HUES6 (cell line): ENCODE measurements around the gene ALX4.

ENCODE experiments used
- H3K27ac ChIP-seq: 2 replicates; pipeline ENCODE4 v1.7.0; 2013; ENCODE audit warnings: low read depth, mild to moderate bottlenecking, low read length, inconsistent platforms
- H3K27me3 ChIP-seq: 2 replicates; pipeline ENCODE4 v1.6.1; 2013; ENCODE audit warnings: low read length; ENCODE audit not compliant: control insufficient read depth, insufficient read depth
- H3K36me3 ChIP-seq: 2 replicates; pipeline ENCODE4 v1.6.1; 2013; ENCODE audit warnings: low read length; ENCODE audit not compliant: control insufficient read depth, insufficient read depth
- H3K4me1 ChIP-seq: 2 replicates; pipeline ENCODE4 v1.6.1; 2013; ENCODE audit warnings: low read length; ENCODE audit not compliant: control insufficient read depth, insufficient read depth
- H3K4me3 ChIP-seq: 2 replicates; pipeline ENCODE4 v1.5.1; 2013; ENCODE audit warnings: low read depth, low read length
- H3K9ac ChIP-seq: one replicate; pipeline ENCODE4 v1.6.1; 2013; ENCODE audit warnings: mild to moderate bottlenecking, low read length
- H3K9me3 ChIP-seq: 2 replicates; pipeline ENCODE4 v1.6.1; 2013; ENCODE audit warnings: low read depth, low read length; ENCODE audit not compliant: control insufficient read depth, insufficient read depth

The ALX4 gene

GRCh38 chr11:44266056-44266780 lies 43.7 kb downstream of the ALX4 start:
- Histone ChIP-seq H3K9me3 (no peaks in the 10 kb centered on the region), H3K9ac (no peak overlapping the region), H3K36me3 (no peaks in the 10 kb centered on the region), H3K27me3 (no peaks in the 10 kb centered on the region; the same call in 1 of the 2 replicates), H3K4me1 (no peaks in the 10 kb centered on the region), H3K4me3 (no peak overlapping the region), H3K27ac (no peak overlapping the region)

DNA sequence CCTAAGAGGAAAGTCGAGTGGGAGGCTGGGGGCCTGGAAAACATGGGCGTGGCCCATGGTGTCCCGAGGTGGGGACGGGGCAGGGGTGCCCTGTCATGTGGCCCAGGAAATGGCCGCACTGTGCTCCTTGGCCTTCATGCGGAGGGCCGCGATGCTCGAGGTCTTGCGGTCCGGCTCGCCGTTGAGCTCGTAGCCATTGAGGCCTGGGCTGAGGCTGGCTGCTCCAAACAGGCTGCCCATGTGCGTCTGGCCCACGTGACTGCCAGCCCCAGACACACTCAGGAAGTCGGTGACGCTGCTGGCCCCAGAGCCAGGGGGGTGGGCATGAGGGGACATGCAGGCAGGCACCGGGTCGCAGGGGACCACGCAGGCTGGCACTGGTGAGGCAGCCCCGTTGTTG lies 45.2 kb downstream of the ALX4 start:
- Histone ChIP-seq H3K9me3 (no peaks in the 10 kb centered on the region), H3K4me1 (no peaks in the 10 kb centered on the region), H3K27me3 (no peaks in the 10 kb centered on the region; the same call in 1 of the 2 replicates), H3K9ac (no peak overlapping the region), H3K36me3 (no peaks in the 10 kb centered on the region), H3K27ac (no peak overlapping the region), H3K4me3 (no peak overlapping the region)

- H3K36me3 ChIP-seq: no peaks in the 10 kb centered on the region
- no peak overlapping the region for H3K27ac ChIP-seq
- no peak overlapping the region for H3K4me3 ChIP-seq
- H3K4me1 ChIP-seq: no peaks in the 10 kb centered on the region
- H3K9ac ChIP-seq: no peak overlapping the region
- H3K9me3 ChIP-seq: no peaks in the 10 kb centered on the region
- H3K27me3 ChIP-seq: no peaks in the 10 kb centered on the region; the same call in 1 of the 2 replicates
Measured at GRCh38 chr11:44264438-44264749, 45.5 kb downstream of the ALX4 start.

GRCh38 chr11:44263738-44264437 lies 46.1 kb downstream of the ALX4 start:
- no peak overlapping the region for H3K27ac ChIP-seq
- no peak overlapping the region for H3K9ac ChIP-seq
- H3K36me3 ChIP-seq: no peaks in the 10 kb centered on the region
- no peaks in the 10 kb centered on the region for H3K4me1 ChIP-seq
- no peaks in the 10 kb centered on the region; the same call in 1 of the 2 replicates for H3K27me3 ChIP-seq
- no peak overlapping the region for H3K4me3 ChIP-seq
- H3K9me3 ChIP-seq: no peaks in the 10 kb centered on the region

- Histone ChIP-seq H3K27me3 (no peaks in the 10 kb centered on the region; the same call in 1 of the 2 replicates), H3K9me3 (no peaks in the 10 kb centered on the region), H3K9ac (no peak overlapping the region), H3K36me3 (no peaks in the 10 kb centered on the region), H3K4me3 (no peak overlapping the region), H3K4me1 (no peaks in the 10 kb centered on the region), H3K27ac (no peak overlapping the region)
Measured at GRCh38 chr11:44261800-44262591, 47.9 kb downstream of the ALX4 start.

DNA sequence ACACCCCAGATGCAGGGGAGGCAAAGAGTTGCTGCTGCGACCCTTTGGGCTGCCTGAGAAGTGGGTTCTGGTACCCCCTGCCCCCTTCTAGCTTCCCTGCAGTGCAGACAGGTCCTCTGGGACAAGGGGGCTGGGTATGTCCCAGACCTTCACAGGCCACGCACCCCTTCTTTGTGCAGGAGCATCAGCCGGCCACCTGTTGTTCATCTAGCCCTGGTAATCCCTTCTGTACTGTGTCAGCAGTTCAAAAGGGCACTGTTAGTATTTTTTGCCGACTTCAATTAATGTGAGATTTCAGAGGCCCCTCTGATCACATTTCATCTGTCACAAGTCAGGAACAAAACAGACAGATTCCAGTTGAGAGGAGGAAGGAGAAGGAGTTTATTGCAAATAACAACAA lies 49.9 kb downstream of the ALX4 start:
- no peaks in the 10 kb centered on the region for H3K36me3 ChIP-seq
- no peaks in the 10 kb centered on the region for H3K9me3 ChIP-seq
- H3K4me3 ChIP-seq: no peak overlapping the region
- no peaks in the 10 kb centered on the region for H3K4me1 ChIP-seq
- no peak overlapping the region for H3K9ac ChIP-seq
- no peak overlapping the region for H3K27ac ChIP-seq
- no peaks in the 10 kb centered on the region for H3K27me3 ChIP-seq

DNA sequence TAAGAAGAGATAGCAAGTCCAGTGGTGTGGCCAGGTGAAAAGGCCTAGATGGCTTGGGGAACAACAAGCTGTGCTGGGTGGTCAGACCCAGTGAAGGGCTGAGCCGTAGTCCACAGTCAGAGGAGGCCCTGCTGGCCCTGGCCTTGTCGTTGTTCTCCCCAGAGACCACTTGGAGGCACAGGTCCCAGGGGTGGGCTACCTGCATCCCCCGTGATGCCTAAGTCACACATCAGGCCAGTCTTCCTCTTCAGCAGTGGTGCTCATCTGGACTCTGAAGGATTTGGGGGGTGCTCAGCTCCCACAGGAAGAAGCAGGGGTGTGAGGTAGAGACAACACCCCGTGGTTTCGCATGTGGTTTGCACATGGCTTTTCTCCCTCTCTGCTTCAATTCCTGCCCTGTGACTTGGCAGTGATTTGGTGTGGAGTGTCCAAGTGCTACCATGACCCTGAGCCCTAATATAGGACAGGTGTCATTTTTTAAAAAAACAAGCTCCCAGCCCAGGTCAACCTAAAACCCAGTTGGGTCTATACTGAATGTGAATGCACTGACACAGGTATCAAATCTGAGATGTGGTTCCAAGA lies 51.0 kb downstream of the ALX4 start:
- H3K9ac ChIP-seq: no peak overlapping the region
- no peak overlapping the region for H3K27ac ChIP-seq
- no peaks in the 10 kb centered on the region for H3K36me3 ChIP-seq
- no peaks in the 10 kb centered on the region for H3K4me1 ChIP-seq
- H3K9me3 ChIP-seq: no peaks in the 10 kb centered on the region
- H3K27me3 ChIP-seq: no peaks in the 10 kb centered on the region
- no peak overlapping the region for H3K4me3 ChIP-seq

DNA sequence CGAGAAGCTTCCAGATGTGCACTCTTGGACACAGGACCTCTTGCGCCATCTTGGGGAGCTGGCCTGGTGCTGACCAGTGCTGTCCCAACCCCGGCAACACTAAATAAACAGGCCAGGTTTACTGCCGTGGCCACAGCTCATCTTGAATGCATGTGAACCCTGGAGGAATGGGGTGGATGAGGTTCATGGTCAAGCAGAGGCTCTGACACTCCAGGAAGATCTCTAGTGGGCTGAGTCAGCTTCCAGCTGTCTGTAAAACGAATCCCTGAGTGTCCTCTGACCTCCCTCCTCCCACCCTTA lies 51.8 kb downstream of the ALX4 start:
- Histone ChIP-seq H3K4me1 (no peaks in the 10 kb centered on the region), H3K4me3 (no peak overlapping the region), H3K9me3 (peaks cover 5% of the 10 kb centered on the region), H3K36me3 (no peaks in the 10 kb centered on the region), H3K9ac (no peak overlapping the region), H3K27ac (no peak overlapping the region), H3K27me3 (no peaks in the 10 kb centered on the region)

GRCh38 chr11:44257338-44258189 lies 52.4 kb downstream of the ALX4 start:
- no peak overlapping the region for H3K4me3 ChIP-seq
- H3K4me1 ChIP-seq: no peaks in the 10 kb centered on the region
- H3K27me3 ChIP-seq: no peaks in the 10 kb centered on the region
- H3K9ac ChIP-seq: no peak overlapping the region
- H3K27ac ChIP-seq: no peak overlapping the region
- H3K36me3 ChIP-seq: no peaks in the 10 kb centered on the region
- H3K9me3 ChIP-seq: peaks cover 11% of the 10 kb centered on the region

GRCh38 chr11:44256673-44257291 lies 53.2 kb downstream of the ALX4 start:
- Histone ChIP-seq H3K36me3 (peaks cover under 1% of the 10 kb centered on the region; the same call in 1 of the 2 replicates), H3K4me1 (no peaks in the 10 kb centered on the region), H3K27me3 (no peaks in the 10 kb centered on the region), H3K27ac (no peak overlapping the region), H3K9me3 (peaks cover 19% of the 10 kb centered on the region), H3K9ac (no peak overlapping the region), H3K4me3 (no peak overlapping the region)
